Activated T-cell treated with anti-CD3 and anti-CD28 coated beads, Interleukin-2, amount 50 U/mL, for 24 hours (primary cell): Measurements from ENCODE around the gene JUP.

Experiments
- DNase-seq: peaks from one replicate; pipeline ENCODE4 v3.0.0-alpha.2; 2020
- H3K27ac Mint-ChIP-seq: 2 replicates; pipeline ENCODE4 v1.8.0; 2020; ENCODE audit warnings: mild to moderate bottlenecking, mixed read lengths
- H3K27me3 Mint-ChIP-seq: 2 replicates; pipeline ENCODE4 v1.8.0; 2020; ENCODE audit warnings: mixed read lengths
- H3K36me3 Mint-ChIP-seq: 2 replicates; pipeline ENCODE4 v1.8.0; 2020; ENCODE audit warnings: low read depth, mixed read lengths
- H3K4me1 Mint-ChIP-seq: 2 replicates; pipeline ENCODE4 v1.8.0; 2020; ENCODE audit warnings: low read depth, mixed read lengths
- H3K4me3 Mint-ChIP-seq: 2 replicates; pipeline ENCODE4 v1.8.0; 2020; ENCODE audit warnings: mild to moderate bottlenecking, moderate library complexity, mixed read lengths
- H3K9me3 Mint-ChIP-seq: 2 replicates; pipeline ENCODE4 v1.8.0; 2020; ENCODE audit warnings: mixed read lengths

Gene JUP

DNA sequence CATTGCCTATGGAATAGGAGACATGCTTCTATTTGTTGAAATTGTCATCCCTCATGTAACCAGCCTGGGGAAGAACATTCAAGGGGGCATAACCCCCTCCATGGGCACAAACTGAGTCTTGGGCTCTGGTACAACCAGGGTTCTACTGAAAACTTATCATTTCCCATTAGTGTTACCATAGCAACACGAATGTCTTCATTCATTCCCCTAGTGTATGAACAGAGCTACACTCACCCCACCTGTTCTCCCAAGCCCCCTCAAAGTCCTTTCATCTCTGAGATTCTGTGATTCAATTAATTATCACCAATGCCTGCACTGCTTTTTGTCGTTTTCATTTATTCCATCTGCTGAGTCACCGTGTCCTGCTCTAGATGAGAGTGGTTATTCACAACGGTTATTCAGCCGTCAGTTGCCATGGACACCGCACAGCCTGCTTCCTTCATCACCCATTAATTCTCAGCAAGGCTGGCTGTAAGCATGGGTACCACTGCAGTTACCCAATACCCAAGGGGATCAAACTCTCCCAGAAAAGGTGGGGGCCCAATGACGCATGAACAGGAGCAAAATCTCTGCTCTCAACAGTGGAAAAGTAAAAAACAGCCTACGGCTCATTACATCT is 75.9 kb downstream of the JUP start:
- H3K4me3 Mint-ChIP-seq: no peak overlapping the region
- peaks cover 5% of the 10 kb centered on the region for H3K27me3 Mint-ChIP-seq
- H3K36me3 Mint-ChIP-seq: no peaks in the 10 kb centered on the region
- H3K4me1 Mint-ChIP-seq: peaks cover 6% of the 10 kb centered on the region
- no peak for DNase-seq
- no peak overlapping the region for H3K27ac Mint-ChIP-seq
- no peaks in the 10 kb centered on the region for H3K9me3 Mint-ChIP-seq

DNA sequence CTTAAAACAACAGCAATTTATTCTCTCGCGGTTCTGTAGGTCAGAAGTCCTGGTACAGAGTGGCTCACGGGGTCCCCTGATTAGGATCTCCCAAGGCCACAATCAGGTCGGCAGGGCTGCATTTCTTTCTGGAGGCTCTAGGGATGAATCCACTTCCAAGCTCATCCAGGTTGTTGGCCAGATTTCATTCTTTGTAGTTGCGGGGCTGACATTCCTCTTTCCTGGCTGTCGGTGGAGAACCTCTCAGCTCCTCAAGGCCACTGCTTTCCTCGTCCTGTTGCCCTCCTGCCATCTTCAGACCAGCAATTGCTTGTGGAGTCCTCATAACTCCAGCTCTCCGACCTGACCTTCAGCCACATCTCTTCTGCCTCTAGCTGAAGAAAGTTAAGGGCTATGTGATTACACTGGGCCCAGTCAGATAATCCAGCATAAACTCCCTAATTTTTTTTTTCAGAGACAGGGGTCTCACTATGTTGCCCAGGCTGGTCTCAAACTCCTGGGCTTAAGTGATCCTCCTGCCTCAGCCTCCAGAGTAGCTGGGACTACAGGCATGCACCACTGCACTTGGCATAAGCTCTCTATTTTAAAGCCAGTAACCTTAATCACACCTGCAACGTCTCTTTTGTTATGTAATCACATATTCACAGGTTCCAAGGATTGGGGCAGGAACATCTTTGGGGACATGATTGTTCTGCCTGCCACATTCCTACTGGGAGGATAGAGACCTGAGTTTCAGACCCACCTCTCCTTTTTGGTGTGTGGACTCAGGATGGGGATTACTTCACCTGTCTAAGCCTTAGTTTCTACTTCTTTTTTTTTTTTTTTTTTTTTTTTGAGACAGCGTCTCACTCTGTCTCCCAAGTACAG is 78.5 kb downstream of the JUP start:
- Mint-ChIP-seq H3K9me3 (no peaks in the 10 kb centered on the region), H3K36me3 (no peaks in the 10 kb centered on the region), H3K27me3 (peaks cover 5% of the 10 kb centered on the region), H3K4me3 (no peak overlapping the region), H3K4me1 (peaks cover 6% of the 10 kb centered on the region), H3K27ac (no peak overlapping the region)
- no peak for DNase-seq

DNA sequence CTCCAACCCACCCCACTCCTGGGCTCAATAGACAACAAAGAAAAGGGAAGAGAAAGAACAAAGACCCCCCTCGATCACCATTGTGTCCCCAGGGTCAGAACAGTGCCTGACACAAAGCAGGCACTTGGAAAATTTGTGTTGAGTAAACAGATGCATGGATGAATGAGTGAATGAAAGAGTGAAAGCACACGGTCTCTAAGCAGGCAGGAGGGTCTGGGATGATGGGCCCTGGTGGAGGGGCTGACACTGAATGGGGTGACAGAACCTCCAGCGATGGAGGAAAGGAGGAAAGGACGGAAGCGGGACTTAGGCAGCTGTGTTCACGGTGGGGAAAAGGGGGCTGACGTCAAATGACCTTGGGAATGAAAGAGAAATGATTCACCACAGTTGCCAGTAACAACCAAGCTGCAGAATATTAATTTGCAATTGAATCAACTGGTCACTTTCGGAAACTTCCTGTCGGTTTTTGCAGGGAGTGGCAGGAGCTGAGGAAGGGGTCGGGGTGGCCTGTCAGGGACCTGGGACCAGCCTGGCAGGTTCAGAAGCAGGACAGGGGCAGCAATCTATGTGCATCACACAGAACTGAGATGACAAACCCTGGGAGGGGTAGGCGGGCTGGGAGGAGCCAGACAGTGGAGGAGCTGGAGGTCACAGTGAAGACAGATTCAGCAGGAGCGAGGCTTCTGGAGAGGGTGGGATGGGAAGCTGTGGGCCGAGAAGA is 81.1 kb downstream of the JUP start:
- DNase-seq: no peak
- H3K27ac Mint-ChIP-seq: no peak overlapping the region
- no peak overlapping the region for H3K4me3 Mint-ChIP-seq

More for the DNA sequence above, 81.1 kb downstream of the JUP start:
- no peaks in the 10 kb centered on the region for H3K9me3 Mint-ChIP-seq
- H3K4me1 Mint-ChIP-seq: peaks cover 5% of the 10 kb centered on the region
- H3K27me3 Mint-ChIP-seq: peaks cover under 1% of the 10 kb centered on the region
- H3K36me3 Mint-ChIP-seq: no peaks in the 10 kb centered on the region
